Right atrium auricular region (tissue), 2 donors: Measurements from ENCODE around the gene CILP2. TPM values are rescaled to one million over a fixed set of nuclear protein-coding genes. Genes with fewer than 3 reads are reported as not detected.

ENCODE experiments used
- DNase-seq: peaks from one replicate; pipeline ENCODE4 v3.0.0-alpha.2; 2019; ENCODE audit warnings: low spot score
- H3K27ac ChIP-seq, 2 donors: fragments of 200-600 bp; sonication (generic); 1 replicate in 1 of 2; 2 replicates in 1 of 2; pipeline ENCODE4 v1.5.1; 2016 to 2019
- H3K27me3 ChIP-seq, 2 donors: fragments of 200-600 bp; sonication (generic); one replicate each; pipeline versions ENCODE4 v1.5.1 to v1.6.0; 2017 to 2019
- H3K36me3 ChIP-seq: fragments of 200-600 bp; sonication (generic); one replicate; pipeline ENCODE4 v1.5.1; 2016
- H3K4me1 ChIP-seq, 2 donors: fragments of 200-600 bp; sonication (generic); one replicate each; pipeline versions ENCODE4 v1.5.1 to v1.6.0; 2017 to 2019
- H3K4me3 ChIP-seq, 2 donors: fragments of 200-600 bp; sonication (generic); 1 replicate in 1 of 2; 2 replicates in 1 of 2; pipeline ENCODE4 v1.5.1; 2017 to 2019; ENCODE audit warnings: mild to moderate bottlenecking in 1 of 2, moderate library complexity in 1 of 2
- H3K9me3 ChIP-seq, 2 donors: fragments of 200-600 bp; sonication (generic); one replicate each; pipeline ENCODE4 v1.5.1; 2019
- total RNA-seq, 2 donors: library from RNA; depleted of rRNA; stranded (reverse); fragments of >200 nt; gene quantifications; one replicate each; pipeline ENCODE4 v1.1.0, GENCODE V29; 2016
- TF ChIP-seq, protein P1 (sequence below), 2 donors: fragments of 200-600 bp; sonication (generic); IDR thresholded peaks; one replicate each; pipeline ENCODE4 v1.5.1; 2019; ENCODE audit warnings: antibody characterized with exemption in 2 of 2

Gene CILP2
- total RNA-seq, 2 donors from 2014 or later, result 0.19 to 0.24 TPM

DNA sequence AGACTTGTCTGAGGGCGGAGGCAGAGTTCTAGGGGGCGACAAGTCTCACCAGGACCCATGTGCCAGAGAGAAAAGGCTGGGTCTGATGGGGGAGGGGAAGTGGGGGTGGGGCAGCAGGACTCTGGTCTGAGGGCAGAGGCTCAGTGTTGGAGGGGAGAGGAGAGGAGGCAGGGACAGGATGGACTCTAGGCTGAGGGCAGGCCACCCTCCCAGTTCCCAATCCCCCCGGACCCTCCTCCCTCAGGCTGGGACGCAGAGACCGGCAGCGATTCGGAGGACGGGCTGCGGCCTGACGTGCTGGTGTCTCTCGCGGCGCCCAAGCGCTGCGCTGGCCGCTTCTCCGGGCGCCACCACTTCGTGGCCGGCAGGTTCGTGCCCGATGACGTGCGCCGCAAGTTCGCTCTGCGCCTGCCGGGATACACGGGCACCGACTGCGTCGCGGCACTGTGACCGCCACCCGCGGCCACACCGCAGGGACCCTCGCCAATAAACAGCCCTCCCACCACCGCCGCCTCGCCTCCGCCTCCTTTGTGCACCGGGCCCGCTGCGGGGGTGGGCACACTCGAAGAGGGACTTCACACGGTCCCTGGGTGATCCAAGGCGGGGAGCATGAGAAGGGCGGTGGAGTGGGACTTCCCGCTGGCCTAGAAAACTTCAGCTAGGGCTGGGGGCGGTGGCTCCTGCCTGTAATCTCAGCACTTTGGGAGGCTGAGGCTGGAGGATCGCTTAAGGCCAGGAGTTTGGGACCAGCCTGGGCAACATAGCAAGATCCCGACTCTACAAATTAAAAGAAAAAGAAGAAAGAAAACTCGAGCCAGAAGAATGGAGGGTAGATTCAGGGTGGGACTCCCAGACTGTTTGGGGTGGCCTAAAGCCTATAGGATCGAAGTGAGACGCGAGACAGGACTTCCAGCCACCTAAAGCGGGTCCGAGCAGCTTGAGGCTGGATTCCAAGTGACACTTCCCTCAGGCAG lies 703 bp upstream of the CILP2 start:
- Histone ChIP-seq H3K4me3 (peak overlapping the region in 1 of 2 donors; percentile 43), H3K36me3 (no peaks in the 10 kb centered on the region), H3K9me3 (no peaks in the 10 kb centered on the region), H3K27ac (no peak overlapping the region), H3K4me1 (peaks cover 0 to 44% of the 10 kb centered on the region in 2 donors), H3K27me3 (peaks cover 11 to 19% of the 10 kb centered on the region in 2 donors)
- TF ChIP-seq, protein P1, sequence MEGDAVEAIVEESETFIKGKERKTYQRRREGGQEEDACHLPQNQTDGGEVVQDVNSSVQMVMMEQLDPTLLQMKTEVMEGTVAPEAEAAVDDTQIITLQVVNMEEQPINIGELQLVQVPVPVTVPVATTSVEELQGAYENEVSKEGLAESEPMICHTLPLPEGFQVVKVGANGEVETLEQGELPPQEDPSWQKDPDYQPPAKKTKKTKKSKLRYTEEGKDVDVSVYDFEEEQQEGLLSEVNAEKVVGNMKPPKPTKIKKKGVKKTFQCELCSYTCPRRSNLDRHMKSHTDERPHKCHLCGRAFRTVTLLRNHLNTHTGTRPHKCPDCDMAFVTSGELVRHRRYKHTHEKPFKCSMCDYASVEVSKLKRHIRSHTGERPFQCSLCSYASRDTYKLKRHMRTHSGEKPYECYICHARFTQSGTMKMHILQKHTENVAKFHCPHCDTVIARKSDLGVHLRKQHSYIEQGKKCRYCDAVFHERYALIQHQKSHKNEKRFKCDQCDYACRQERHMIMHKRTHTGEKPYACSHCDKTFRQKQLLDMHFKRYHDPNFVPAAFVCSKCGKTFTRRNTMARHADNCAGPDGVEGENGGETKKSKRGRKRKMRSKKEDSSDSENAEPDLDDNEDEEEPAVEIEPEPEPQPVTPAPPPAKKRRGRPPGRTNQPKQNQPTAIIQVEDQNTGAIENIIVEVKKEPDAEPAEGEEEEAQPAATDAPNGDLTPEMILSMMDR (IDR thresholded peaks at IDR 0.05), result no peak
- DNase-seq, result no peak

DNA sequence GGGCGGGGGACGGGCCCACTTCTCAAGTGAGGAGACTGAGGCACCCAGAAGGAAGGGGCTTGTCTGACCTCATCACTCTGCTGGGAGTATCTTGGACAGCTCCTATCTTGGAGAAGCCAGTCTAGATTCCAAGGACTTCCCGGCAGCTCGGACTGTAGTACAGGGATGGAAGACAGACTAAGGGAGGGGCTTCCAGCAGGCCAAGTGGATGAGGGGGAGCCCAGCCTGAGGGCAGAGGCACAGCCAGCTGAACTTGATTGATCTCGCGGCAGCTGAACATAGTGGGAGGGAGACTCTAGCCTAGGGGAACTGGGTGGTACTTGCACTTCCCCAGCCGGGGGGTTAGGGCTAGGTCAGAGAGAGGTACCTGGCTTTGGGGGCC lies 711 bp downstream of the CILP2 start:
- H3K9me3 ChIP-seq, result no peaks in the 10 kb centered on the region
- H3K27ac ChIP-seq, result no peak overlapping the region
- peak overlapping the region in 1 of 2 donors; percentile 43 for H3K4me3 ChIP-seq
- DNase-seq, result no peak
- no peaks in the 10 kb centered on the region for H3K36me3 ChIP-seq
- TF ChIP-seq, protein P1 (IDR thresholded peaks at IDR 0.05), result no peak
- H3K4me1 ChIP-seq, result peaks cover 0 to 41% of the 10 kb centered on the region in 2 donors
- H3K27me3 ChIP-seq, result peaks cover 11 to 19% of the 10 kb centered on the region in 2 donors

DNA sequence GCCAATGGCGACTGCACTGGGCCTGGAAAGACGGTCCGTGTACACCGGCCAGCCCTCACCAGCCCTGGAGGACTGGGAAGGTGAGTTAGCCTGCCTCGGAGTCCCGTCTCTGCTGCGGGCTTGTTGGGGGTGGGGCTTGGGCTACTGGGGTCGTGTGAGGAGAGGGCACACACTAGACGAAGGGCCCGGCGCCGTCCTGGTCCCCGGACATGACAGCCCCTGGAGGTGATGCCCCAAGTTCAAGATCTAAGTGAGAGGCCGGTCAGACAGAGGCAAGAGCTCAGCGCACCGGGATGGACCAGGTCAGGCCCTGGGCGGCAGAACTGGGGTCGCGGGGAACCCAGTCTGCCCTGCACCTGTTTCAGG lies 1.6 kb downstream of the CILP2 start:
- no peak overlapping the region for H3K27ac ChIP-seq
- peaks cover 11 to 19% of the 10 kb centered on the region in 2 donors for H3K27me3 ChIP-seq
- no peaks in the 10 kb centered on the region for H3K9me3 ChIP-seq
- TF ChIP-seq, protein P1 (IDR thresholded peaks at IDR 0.05), result no peak
- H3K4me3 ChIP-seq, result no peak overlapping the region
- H3K4me1 ChIP-seq, result peaks cover 0 to 41% of the 10 kb centered on the region in 2 donors
- no peak for DNase-seq
- no peaks in the 10 kb centered on the region for H3K36me3 ChIP-seq

DNA sequence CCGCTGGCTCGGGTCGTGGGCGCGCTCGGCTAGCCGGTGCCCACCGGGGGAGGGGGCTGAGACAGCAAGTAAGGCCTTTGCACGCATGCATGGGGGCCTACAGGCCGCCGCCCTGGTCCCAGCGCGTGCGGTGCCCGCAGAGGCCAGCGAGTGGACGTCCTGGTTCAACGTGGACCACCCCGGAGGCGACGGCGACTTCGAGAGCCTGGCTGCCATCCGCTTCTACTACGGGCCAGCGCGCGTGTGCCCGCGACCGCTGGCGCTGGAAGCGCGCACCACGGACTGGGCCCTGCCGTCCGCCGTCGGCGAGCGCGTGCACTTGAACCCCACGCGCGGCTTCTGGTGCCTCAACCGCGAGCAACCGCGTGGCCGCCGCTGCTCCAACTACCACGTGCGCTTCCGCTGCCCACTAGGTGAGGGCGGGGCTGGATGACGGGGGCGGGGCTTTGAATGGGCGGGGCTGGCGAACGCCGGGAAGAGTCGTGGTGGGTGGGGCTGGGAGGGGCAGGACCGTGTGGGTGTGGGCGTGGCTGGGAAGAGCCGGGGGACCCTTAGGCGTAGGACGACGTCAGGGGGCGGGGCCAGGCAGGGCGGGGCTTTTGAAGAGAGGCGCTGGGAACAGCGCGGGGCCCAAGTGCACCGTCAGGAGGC lies 2.1 kb downstream of the CILP2 start:
- Histone ChIP-seq H3K27ac (no peak overlapping the region), H3K9me3 (no peaks in the 10 kb centered on the region), H3K36me3 (no peaks in the 10 kb centered on the region), H3K4me1 (peaks cover 0 to 41% of the 10 kb centered on the region in 2 donors), H3K27me3 (peaks cover 11 to 19% of the 10 kb centered on the region in 2 donors), H3K4me3 (peak overlapping the region in 1 of 2 donors; percentile 34)
- TF ChIP-seq, protein P1 (IDR thresholded peaks at IDR 0.05), result no peak
- DNase-seq, result no peak

DNA sequence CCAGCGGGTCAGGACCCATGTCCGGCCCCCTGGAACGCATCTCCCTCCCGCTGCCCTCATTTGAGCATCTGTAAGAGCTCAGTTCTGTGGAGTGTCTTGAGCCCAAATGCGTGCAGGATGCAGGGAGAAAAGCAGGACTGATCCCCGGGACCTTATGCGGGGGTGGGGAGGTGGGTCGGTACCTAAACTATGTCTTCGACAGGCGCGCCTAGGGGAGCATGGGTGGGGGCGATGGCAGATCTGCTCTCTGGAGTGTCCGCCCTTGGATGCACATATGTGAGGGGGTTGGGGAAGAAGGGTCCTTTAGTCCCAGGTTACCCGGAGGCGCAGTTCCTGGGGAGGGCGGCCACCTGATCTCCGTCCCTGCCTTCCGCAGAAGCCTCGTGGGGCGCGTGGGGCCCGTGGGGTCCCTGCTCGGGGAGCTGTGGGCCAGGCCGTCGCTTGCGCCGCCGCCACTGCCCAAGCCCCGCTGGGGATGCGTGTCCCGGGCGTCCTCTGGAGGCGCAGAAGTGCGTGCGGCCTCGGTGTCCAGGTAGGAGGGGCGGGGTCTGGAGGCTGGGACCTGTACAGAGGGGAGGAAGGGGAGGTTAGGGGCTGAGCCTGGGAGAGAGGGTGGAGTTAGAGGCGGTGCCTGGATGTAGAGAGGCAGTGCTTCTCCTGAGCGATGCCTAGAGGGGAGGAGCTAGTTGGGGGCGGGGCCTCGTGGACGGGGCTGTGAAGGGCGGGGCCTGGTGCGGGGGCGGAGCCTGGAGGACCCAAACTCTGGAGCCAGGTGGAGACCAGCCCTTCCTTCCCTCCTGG lies 2.9 kb downstream of the CILP2 start:
- H3K27me3 ChIP-seq, result peaks cover 11 to 19% of the 10 kb centered on the region in 2 donors
- DNase-seq, result no peak

More for the DNA sequence above, 2.9 kb downstream of the CILP2 start:
- no peak overlapping the region for H3K27ac ChIP-seq
- no peaks in the 10 kb centered on the region for H3K9me3 ChIP-seq
- TF ChIP-seq, protein P1 (IDR thresholded peaks at IDR 0.05), result no peak
- peak overlapping the region in 1 of 2 donors; percentile 34 for H3K4me3 ChIP-seq
- peaks cover 0 to 41% of the 10 kb centered on the region in 2 donors for H3K4me1 ChIP-seq
- H3K36me3 ChIP-seq, result no peaks in the 10 kb centered on the region
